ENCODE measurements around the gene ARHGEF11.

DNA sequence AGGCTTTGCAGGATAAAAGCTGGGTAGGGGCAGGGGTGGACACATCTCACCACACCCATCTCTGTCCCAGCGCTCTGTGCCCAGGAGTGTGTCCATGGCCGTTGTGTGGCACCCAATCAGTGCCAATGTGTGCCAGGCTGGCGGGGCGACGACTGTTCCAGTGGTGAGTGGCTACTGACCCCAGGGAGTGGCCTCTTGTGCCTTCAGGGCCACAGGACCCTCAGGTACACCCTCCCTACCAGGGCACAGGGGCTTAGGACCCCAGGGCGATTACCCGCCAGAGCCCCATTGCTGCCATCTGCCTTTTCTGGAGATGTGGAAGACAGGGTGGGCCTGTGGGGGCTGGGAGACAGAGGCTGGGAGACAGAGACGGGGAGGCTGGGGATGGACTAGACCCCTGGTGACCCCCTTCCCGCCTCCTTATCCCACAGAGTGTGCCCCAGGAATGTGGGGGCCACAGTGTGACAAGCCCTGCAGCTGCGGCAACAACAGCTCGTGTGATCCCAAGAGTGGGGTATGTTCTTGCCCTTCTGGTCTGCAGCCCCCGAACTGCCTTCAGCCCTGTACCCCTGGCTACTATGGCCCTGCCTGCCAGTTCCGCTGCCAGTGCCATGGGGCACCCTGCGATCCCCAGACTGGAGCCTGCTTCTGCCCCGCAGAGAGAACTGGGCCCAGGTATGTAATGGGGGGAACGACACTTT, 139.2 kb downstream of the ARHGEF11 start:
- TF ChIP-seq, protein P1, sequence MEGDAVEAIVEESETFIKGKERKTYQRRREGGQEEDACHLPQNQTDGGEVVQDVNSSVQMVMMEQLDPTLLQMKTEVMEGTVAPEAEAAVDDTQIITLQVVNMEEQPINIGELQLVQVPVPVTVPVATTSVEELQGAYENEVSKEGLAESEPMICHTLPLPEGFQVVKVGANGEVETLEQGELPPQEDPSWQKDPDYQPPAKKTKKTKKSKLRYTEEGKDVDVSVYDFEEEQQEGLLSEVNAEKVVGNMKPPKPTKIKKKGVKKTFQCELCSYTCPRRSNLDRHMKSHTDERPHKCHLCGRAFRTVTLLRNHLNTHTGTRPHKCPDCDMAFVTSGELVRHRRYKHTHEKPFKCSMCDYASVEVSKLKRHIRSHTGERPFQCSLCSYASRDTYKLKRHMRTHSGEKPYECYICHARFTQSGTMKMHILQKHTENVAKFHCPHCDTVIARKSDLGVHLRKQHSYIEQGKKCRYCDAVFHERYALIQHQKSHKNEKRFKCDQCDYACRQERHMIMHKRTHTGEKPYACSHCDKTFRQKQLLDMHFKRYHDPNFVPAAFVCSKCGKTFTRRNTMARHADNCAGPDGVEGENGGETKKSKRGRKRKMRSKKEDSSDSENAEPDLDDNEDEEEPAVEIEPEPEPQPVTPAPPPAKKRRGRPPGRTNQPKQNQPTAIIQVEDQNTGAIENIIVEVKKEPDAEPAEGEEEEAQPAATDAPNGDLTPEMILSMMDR (IDR thresholded peaks at IDR 0.05) = no peak
- no peak for TF ChIP-seq ZFX (IDR thresholded peaks at IDR 0.05; ENCODE audit: borderline replicate concordance)

Data from 22Rv1 (cell line).